RWPE1 (cell line): Measurements from ENCODE around the gene CHEK1.

Experiments used
- CTCF ChIA-PET: fragments of 350-600 bp; sonication (Branson Sonifier 250); formaldehyde crosslinking; extraction: SDS; loops from one replicate; lab custom pipeline; 2021; lab: Yijun Ruan, JAX
- POLR2A ChIA-PET: fragments of 400-600 bp; formaldehyde crosslinking; extraction: SDS; loops from one replicate; lab custom pipeline; 2020; ENCODE audit warnings: antibody characterized with exemption; ENCODE audit not compliant: low non-redundant PET; lab: Yijun Ruan, JAX
- DNase-seq: peaks from one replicate; pipeline ENCODE4 v3.0.0; 2012; ENCODE audit warnings: low spot score
- H3K27ac ChIP-seq: fragments of 450-650 bp; 2 replicates; pipeline ENCODE4 v1.5.1; 2017
- TF ChIP-seq, protein P1 (sequence below): fragments of 450-650 bp; conservative IDR thresholded peaks from 2 replicates; pipeline ENCODE4 v1.5.1; 2017; ENCODE audit warnings: low read depth, mild to moderate bottlenecking

The CHEK1 gene

DNA sequence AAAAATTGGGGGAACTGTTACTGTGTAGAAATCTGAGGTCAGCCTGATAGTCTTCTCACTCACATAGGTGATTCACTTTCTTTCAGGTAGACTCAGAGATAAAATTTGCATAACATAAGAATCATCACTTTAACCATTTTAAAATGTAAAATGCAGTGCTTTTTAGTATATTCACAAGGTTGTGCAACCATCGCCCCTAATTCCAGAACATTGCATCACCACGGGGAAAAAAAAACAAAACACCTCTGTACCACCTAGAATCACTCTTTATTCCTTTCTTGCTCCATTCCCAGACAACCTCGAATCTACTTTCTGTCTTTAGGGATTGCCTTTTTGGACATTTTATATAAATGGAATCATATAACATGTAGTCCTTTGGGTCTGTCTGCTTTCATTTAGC lies 20.9 kb downstream of the CHEK1 start:
- no peak for DNase-seq
- ChIA-PET POLR2A (no interaction called here), CTCF (no interaction called here)
- TF ChIP-seq, protein P1, sequence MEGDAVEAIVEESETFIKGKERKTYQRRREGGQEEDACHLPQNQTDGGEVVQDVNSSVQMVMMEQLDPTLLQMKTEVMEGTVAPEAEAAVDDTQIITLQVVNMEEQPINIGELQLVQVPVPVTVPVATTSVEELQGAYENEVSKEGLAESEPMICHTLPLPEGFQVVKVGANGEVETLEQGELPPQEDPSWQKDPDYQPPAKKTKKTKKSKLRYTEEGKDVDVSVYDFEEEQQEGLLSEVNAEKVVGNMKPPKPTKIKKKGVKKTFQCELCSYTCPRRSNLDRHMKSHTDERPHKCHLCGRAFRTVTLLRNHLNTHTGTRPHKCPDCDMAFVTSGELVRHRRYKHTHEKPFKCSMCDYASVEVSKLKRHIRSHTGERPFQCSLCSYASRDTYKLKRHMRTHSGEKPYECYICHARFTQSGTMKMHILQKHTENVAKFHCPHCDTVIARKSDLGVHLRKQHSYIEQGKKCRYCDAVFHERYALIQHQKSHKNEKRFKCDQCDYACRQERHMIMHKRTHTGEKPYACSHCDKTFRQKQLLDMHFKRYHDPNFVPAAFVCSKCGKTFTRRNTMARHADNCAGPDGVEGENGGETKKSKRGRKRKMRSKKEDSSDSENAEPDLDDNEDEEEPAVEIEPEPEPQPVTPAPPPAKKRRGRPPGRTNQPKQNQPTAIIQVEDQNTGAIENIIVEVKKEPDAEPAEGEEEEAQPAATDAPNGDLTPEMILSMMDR: no peak
- no peak overlapping the region for H3K27ac ChIP-seq

DNA sequence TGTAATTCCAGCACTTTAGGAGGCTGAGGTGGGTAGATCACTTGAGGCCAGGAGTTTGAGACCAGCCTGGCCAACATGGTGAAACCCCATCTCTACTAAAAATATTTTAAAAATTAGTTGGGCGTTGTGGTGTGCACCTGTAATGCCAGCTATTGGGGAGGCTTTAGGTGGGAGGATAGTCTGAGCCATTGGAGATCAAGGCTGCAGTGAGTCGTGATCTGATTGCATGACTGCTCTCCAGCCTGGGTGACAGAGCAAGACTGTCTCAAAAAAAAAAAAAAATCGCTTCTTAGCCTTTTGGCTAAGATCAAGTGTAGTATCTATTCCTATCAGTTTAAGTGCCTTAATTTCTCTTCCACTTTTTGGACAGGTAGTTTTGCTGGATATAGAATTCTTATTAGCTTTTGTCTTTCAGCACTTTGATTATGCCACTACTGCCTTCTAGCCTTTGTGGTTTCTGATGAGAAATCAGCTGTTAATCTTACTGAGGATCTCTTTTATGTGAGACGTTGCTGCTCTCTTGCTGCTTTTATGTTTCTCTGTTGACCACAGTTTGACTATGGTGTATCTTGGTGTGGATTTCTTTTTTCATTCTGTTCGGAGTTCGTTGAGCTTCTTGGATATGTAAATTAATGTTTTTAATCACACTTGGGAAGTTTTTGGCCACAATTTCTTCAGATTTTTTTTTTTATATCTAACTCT lies 24.7 kb downstream of the CHEK1 start:
- ChIA-PET POLR2A (no interaction called here), CTCF (interaction anchor here (0.5 kb wide), 1 partner anchor 174 kb away, joined by 4 read pairs; no protein-coding TSS in a partner anchor)
- DNase-seq: no peak
- H3K27ac ChIP-seq: no peak overlapping the region
- TF ChIP-seq, protein P1: no peak

DNA sequence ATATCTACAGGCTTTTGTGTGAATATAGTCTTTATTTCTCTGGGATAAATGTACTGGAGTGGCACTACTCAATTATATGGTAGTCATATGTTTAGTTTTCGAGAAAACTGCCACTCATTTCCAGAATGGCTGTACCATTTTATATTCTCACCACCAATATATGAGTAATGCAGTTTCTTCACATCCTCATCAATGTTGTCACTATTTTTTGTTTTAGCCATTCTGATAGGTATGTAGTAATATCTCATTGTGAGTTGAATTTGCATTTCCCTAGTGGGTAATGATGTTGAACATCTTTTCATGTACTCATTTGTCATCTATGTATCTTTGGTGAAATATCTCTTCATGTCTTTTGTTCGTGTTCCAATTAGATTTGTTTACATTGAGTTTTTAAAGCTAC lies 37.7 kb downstream of the CHEK1 start:
- no peak for DNase-seq
- TF ChIP-seq, protein P1: no peak
- ChIA-PET CTCF (no interaction called here), POLR2A (no interaction called here)
- H3K27ac ChIP-seq: no peak overlapping the region

DNA sequence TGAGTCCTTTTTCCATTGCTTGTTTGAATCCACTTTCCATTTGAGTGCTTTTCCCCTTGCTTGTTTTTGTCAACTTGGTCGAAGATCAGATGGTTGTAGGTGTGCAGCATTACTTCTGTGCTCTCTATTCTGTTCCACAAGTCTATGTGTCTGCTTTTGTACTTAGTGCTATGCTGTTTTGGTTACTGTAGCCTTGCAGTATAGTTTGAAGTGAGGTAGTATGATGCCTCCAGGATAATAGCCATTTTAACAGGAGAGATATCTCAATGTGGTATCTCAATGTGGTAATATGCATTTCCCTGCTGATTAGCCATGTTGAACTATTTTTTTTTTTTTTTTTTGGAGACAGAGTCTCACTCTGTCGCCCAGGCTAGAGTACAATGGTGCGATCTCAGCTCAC lies 38.9 kb downstream of the CHEK1 start:
- DNase-seq: no peak
- no peak overlapping the region for H3K27ac ChIP-seq
- TF ChIP-seq, protein P1: no peak
- CTCF ChIA-PET: no interaction called here
- POLR2A ChIA-PET: no interaction called here

DNA sequence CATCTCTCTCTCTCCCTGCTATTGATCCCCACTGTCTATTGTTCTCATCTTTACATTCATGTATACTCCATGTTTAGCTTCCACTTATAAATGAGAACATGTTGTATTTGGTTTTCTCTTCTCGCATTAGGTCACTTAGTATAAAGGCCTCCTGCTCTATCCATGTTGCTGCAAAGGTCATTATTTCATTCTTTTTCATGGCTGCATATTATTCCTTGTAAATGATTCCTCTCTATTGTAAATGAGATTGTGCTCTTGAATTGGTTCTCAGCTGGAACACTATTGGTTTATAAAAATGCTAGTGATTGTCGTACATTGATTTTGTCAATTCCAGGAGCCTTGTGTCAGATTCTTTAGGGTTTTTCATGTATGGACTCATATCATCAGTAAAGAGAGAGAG lies 42.2 kb downstream of the CHEK1 start:
- H3K27ac ChIP-seq: no peak overlapping the region
- CTCF ChIA-PET: no interaction called here
- POLR2A ChIA-PET: no interaction called here
- TF ChIP-seq, protein P1: no peak
- DNase-seq: no peak

DNA sequence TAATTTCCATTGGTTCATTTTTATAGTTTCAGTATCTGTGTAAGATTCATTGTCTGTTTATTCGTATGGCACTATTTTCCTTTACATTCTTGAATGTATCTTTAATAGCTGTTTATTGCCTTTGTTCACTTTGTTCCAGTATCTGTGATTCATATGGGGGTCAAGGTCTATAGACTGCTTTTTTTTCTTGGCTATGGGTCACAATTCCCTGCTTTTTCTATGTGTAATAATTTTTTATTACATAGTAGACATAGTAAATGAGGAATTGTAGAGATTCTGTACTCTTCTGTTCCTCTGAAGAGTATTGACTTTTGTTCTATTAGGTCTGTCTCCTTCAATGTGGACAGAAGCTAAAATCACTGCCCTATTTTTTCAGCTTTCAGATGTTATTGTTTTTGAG lies 45.2 kb downstream of the CHEK1 start:
- TF ChIP-seq, protein P1: no peak
- H3K27ac ChIP-seq: no peak overlapping the region
- ChIA-PET POLR2A (no interaction called here), CTCF (interaction anchor here (0.7 to 0.8 kb wide), 2 partner anchors 775 to 1078 kb away, joined by 3 to 5 read pairs; no protein-coding TSS in a partner anchor)
- DNase-seq: no peak
